ENCODE data around the gene BTBD3. TPM values are rescaled to one million over a fixed set of nuclear protein-coding genes. Genes with fewer than 3 reads are reported as not detected.

Gene BTBD3
- total RNA-seq, 2 donors from 2014 or later, result 20.8 to 21.2 TPM

DNA sequence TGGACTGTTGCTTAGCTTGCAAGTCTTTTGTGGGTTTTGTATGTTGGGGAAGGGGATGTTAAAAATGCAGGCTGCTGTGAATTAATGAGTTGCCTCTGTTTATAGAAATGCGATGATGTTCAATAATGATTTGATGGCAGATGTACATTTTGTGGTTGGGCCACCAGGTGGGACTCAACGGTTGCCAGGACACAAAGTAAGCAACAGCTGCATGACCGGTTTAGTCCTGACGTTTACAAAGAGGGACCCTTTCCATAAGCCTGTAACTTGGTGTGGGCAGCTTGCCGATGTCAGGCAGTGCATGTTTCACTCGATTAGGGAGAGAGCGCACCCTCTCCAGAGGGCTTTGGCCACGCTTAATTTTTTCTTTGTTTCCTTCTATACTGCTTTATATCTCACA lies 1.3 kb downstream of the BTBD3 start:
- DNase-seq (ENCODE audit: low spot score), result no peak
- Histone ChIP-seq H3K27ac (peak overlapping the region; percentile 33 to 59), H3K4me3 (peak overlapping the region; percentile 21 to 43), H3K4me1 (peaks cover 0 to 50% of the 10 kb centered on the region in 2 donors), H3K9me3 (no peaks in the 10 kb centered on the region), H3K27me3 (no peaks in the 10 kb centered on the region), H3K36me3 (peaks cover 12% of the 10 kb centered on the region)
- TF ChIP-seq, protein P1, sequence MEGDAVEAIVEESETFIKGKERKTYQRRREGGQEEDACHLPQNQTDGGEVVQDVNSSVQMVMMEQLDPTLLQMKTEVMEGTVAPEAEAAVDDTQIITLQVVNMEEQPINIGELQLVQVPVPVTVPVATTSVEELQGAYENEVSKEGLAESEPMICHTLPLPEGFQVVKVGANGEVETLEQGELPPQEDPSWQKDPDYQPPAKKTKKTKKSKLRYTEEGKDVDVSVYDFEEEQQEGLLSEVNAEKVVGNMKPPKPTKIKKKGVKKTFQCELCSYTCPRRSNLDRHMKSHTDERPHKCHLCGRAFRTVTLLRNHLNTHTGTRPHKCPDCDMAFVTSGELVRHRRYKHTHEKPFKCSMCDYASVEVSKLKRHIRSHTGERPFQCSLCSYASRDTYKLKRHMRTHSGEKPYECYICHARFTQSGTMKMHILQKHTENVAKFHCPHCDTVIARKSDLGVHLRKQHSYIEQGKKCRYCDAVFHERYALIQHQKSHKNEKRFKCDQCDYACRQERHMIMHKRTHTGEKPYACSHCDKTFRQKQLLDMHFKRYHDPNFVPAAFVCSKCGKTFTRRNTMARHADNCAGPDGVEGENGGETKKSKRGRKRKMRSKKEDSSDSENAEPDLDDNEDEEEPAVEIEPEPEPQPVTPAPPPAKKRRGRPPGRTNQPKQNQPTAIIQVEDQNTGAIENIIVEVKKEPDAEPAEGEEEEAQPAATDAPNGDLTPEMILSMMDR (IDR thresholded peaks at IDR 0.05), result no peak

DNA sequence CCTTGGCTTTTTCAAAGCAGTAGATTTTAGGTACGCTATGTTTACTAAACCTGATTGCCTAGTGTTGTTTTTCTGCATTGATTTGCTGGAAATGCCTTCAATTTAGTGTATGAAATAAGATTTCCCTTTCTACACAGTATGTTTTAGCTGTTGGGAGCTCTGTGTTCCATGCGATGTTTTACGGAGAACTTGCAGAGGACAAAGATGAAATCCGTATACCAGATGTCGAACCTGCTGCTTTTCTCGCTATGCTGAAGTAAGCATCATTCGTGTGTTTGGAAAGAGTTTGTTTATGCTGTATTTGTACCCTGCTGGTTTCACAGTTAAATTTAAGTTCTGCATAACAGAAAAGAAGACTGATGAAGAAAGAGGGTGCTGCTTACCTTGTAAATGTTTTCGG lies 1.9 kb downstream of the BTBD3 start:
- Histone ChIP-seq H3K9me3 (no peaks in the 10 kb centered on the region), H3K4me3 (peak overlapping the region; percentile 21 to 43), H3K4me1 (peaks cover 0 to 50% of the 10 kb centered on the region in 2 donors), H3K27ac (peak overlapping the region in 1 of 2 donors; percentile 33), H3K27me3 (no peaks in the 10 kb centered on the region), H3K36me3 (peaks cover 13% of the 10 kb centered on the region)
- no peak for DNase-seq (ENCODE audit: low spot score)
- TF ChIP-seq, protein P1 (IDR thresholded peaks at IDR 0.05), result no peak

DNA sequence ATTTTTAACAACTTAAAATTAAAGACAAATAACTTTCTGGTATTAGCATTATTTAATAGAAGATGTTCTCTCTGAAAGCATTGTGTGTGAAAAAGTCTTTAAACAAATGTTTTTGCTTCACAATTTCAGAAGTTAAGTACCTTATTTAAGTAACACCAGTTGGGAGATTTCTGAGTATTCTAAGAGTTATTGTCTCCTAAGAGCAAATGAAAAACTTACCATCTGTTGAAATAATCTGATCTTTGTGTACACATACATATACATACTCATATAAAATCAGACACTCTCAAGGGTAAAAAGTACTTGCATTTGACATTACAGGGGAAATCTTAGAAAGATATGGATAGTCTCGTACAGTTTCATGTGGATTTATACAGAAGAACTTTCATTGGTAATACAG lies 2.4 kb downstream of the BTBD3 start:
- no peaks in the 10 kb centered on the region for H3K9me3 ChIP-seq
- peak overlapping the region in 1 of 2 donors; percentile 43 for H3K4me3 ChIP-seq
- no peak overlapping the region for H3K27ac ChIP-seq
- peaks cover 18% of the 10 kb centered on the region for H3K36me3 ChIP-seq
- no peak for DNase-seq (ENCODE audit: low spot score)
- TF ChIP-seq, protein P1 (IDR thresholded peaks at IDR 0.05), result no peak
- peaks cover 0 to 45% of the 10 kb centered on the region in 2 donors for H3K4me1 ChIP-seq
- H3K27me3 ChIP-seq, result no peaks in the 10 kb centered on the region

DNA sequence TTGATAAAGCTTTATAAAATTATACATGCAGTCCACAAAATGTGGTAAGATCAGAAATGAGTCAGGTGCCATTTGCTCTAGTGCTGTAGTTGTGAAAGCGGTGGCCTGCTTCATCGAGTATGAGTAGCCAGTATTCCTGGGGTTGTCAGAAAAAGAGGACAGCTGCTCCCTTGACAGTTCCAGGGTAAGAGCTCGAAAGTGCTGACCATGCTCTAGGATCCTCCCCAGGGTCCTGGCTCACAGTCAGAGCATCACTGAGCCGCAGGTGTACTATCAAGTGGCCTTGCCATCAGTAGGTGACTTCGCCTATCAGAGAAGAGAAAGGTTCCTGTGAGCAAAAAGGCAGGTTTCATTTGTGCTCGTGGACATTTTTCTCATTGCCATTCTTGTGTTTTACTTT lies 3.6 kb downstream of the BTBD3 start:
- H3K27me3 ChIP-seq, result no peaks in the 10 kb centered on the region
- no peak overlapping the region for H3K27ac ChIP-seq
- TF ChIP-seq, protein P1 (IDR thresholded peaks at IDR 0.05), result no peak
- H3K4me3 ChIP-seq, result no peak overlapping the region
- peaks cover 20% of the 10 kb centered on the region for H3K36me3 ChIP-seq
- no peak for DNase-seq (ENCODE audit: low spot score)
- H3K9me3 ChIP-seq, result no peaks in the 10 kb centered on the region
- peaks cover 0 to 34% of the 10 kb centered on the region in 2 donors for H3K4me1 ChIP-seq

DNA sequence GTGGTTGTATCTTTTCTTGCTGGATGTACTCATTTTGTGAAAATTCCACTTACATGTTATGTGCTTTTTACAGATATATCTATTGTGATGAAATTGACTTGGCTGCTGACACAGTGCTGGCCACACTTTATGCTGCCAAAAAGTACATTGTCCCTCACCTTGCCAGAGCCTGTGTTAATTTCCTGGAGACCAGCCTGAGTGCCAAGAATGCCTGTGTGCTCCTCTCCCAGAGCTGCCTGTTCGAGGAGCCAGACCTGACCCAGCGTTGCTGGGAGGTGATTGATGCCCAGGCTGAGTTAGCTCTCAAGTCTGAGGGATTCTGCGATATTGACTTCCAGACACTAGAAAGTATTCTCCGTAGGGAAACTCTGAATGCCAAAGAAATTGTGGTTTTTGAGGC lies 4.9 kb downstream of the BTBD3 start:
- Histone ChIP-seq H3K4me1 (peaks cover 0 to 22% of the 10 kb centered on the region in 2 donors), H3K4me3 (no peak overlapping the region), H3K9me3 (no peaks in the 10 kb centered on the region), H3K36me3 (peaks cover 20% of the 10 kb centered on the region), H3K27ac (no peak overlapping the region), H3K27me3 (no peaks in the 10 kb centered on the region)
- TF ChIP-seq, protein P1 (IDR thresholded peaks at IDR 0.05), result no peak
- no peak for DNase-seq (ENCODE audit: low spot score)

DNA sequence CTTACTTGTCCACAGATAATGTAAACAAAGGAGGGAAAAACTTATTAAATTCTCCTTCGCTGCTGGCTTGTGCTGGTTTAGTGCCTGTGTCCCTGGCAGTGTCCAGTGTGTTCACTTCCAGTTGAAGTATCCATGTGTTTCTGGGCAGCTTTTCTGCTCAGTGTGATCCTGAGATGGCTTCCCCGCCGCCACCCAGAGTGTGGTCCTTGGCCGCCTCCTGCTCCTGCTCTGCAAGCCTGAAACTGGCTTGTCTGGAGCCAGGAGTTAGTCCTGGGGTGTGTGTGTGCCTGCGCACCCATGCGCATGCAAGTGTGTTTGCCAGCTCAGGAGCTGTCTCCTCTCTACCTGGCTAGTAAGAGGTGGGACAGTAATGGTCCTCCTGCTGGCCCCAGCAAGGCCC lies 7.2 kb downstream of the BTBD3 start:
- TF ChIP-seq, protein P1 (IDR thresholded peaks at IDR 0.05), result no peak
- no peak for DNase-seq (ENCODE audit: low spot score)
- no peak overlapping the region for H3K27ac ChIP-seq
- no peaks in the 10 kb centered on the region for H3K9me3 ChIP-seq
- no peaks in the 10 kb centered on the region for H3K27me3 ChIP-seq
- H3K36me3 ChIP-seq, result peaks cover 20% of the 10 kb centered on the region
- H3K4me1 ChIP-seq, result peaks cover 0 to 11% of the 10 kb centered on the region in 2 donors
- H3K4me3 ChIP-seq, result no peak overlapping the region
